Psoas muscle (tissue), 8 donors: Measurements from ENCODE around the gene MYL5. TPM values are rescaled to one million over a fixed set of nuclear protein-coding genes. Genes with fewer than 3 reads are reported as not detected.
"Not testable (repeated sequence)": the region's sequence is repeated elsewhere in the genome, so short reads cannot be mapped to it uniquely, and the experiment has no call there.

Experiments
- ATAC-seq, 4 donors: fragments of 200-7000 bp; cut with Tn5 transposase; one replicate each; pipeline ENCODE4 v1.9.1; 2020; ENCODE audit warnings: moderate library complexity in 3 of 4, mild to moderate bottlenecking in 2 of 4
- DNase-seq, 2 donors: peaks; one replicate each; pipeline ENCODE4 v3.0.0-alpha.2; 2020
- H3K27ac ChIP-seq: fragments of 200-600 bp; one replicate; pipeline ENCODE4 v1.8.0; 2022
- H3K27me3 ChIP-seq, 3 donors: fragments of 200-600 bp in 1 of 3; one replicate each; pipeline versions ENCODE4 v1.6.1 to v1.8.0; 2013 to 2022; ENCODE audit warnings: low read length in 2 of 3, mild to moderate bottlenecking in 2 of 3, moderate library complexity in 1 of 3; ENCODE audit not compliant: insufficient read depth in 3 of 3
- H3K36me3 ChIP-seq, 2 donors: fragments of 200-600 bp in 1 of 2; one replicate each; pipeline versions ENCODE4 v1.6.1 to v1.8.0; 2013 to 2022; ENCODE audit warnings: low read depth in 1 of 2, mild to moderate bottlenecking in 1 of 2, moderate library complexity in 1 of 2; ENCODE audit not compliant: insufficient read depth in 1 of 2
- H3K4me1 ChIP-seq: fragments of 200-600 bp; one replicate; pipeline ENCODE4 v1.8.0; 2022
- H3K4me3 ChIP-seq: fragments of 200-600 bp; one replicate; pipeline ENCODE4 v1.8.0; 2022; ENCODE audit warnings: mild to moderate bottlenecking
- H3K9me3 ChIP-seq: fragments of 200-600 bp; one replicate; pipeline ENCODE4 v1.8.0; 2022
- CTCF ChIP-seq: fragments of 200-600 bp; IDR thresholded peaks from one replicate; pipeline ENCODE4 v1.8.0; 2022; ENCODE audit warnings: antibody characterized with exemption
- WGBS, 3 donors: extraction: QIAGEN DNeasy Blood & Tissue Kit; methylation state at CpG; one replicate each; pipeline versions ENCODE4 v1.1.6 to v1.1.7; 2013; 5-methylcytosine and 5-hydroxymethylcytosine counted together
- intact Hi-C, 2 donors: fragments of 100-400 bp; cut with DNase I; formaldehyde crosslinking; loops; one replicate each; pipeline versions ENCODE4 v1.11.0 to v1.14.2; 2022
- polyA plus RNA-seq, 3 donors: library from polyadenylated mRNA; stranded (reverse); fragments of 200-250 nt; gene quantifications; one replicate each; pipeline ENCODE4 v1.2.3, GENCODE V29; 2013
- total RNA-seq, 4 donors: library from RNA; stranded (reverse); fragmentation: NEBNext Ultra II Directional in 2 of 4; extraction: Animal tissue kit (Norgen Biotek cat#: 25700) in 2 of 4; gene quantifications; one replicate each; pipeline versions ENCODE4 v1.2.1 to v1.2.4, GENCODE V29; 2021 to 2023
- donor health status: healthy with polysubstance abuse.
- donor health status: DM: no; HTN: no; CAD: no; lungs with moderate emphysema.
- donor health status: Bipolar disorder and iron deficiency.
- donor health status: healthy.
- donor health status: DM: yes; HTN: yes; CAD: no.
- donor health status: DM: no; HTN: no; CAD: no.
- donor health status: DM: no; HTN: no; CAD: no.
- donor health status: DM: yes; HTN: yes; CAD: no.

The MYL5 gene
- total and polyA plus RNA-seq, 7 donors = 2.0 to 11.2 (median 5.4) TPM

GRCh38 chr4:665751-666435, 8.4 kb upstream of the MYL5 start:
- Histone ChIP-seq H3K4me1 (no peaks in the 10 kb centered on the region), H3K9me3 (no peaks in the 10 kb centered on the region), H3K27me3 (peaks cover 0 to 49% (median 13%) of the 10 kb centered on the region in 3 donors), H3K27ac (no peak overlapping the region), H3K36me3 (peaks cover 0 to 5% of the 10 kb centered on the region in 2 donors), H3K4me3 (no peak overlapping the region)
- DNase-seq (peak in 1 of 2 donors; percentile 53), ATAC-seq (peak in 3 of 4 donors; percentile 12 to 21 (median 18))
- TF ChIP-seq CTCF = no peak
- WGBS, 3 donors = 15 to 43% (median 32%) methylated on average over 15 to 22 of the region's 22 CpGs
- intact Hi-C loops = no loop called here

- ATAC-seq (peak in 1 of 4 donors; percentile 12), DNase-seq (peak in 1 of 2 donors; percentile 50)
- TF ChIP-seq CTCF = no peak
- Histone ChIP-seq H3K4me3 (no peak overlapping the region), H3K27ac (no peak overlapping the region), H3K9me3 (no peaks in the 10 kb centered on the region), H3K36me3 (peaks cover 0 to 11% of the 10 kb centered on the region in 2 donors), H3K4me1 (no peaks in the 10 kb centered on the region), H3K27me3 (peaks cover 0 to 45% (median 11%) of the 10 kb centered on the region in 3 donors)
- intact Hi-C loops = no loop called here
- WGBS, 3 donors = 38 to 50% (median 39%) methylated on average over 22 of the region's 22 CpGs
These were observed 7.9 kb upstream of the MYL5 start for GRCh38 chr4:666436-666810.

- Histone ChIP-seq H3K27ac (no peak overlapping the region), H3K4me1 (no peaks in the 10 kb centered on the region), H3K9me3 (no peaks in the 10 kb centered on the region), H3K4me3 (no peak overlapping the region), H3K36me3 (peaks cover 3 to 16% of the 10 kb centered on the region in 2 donors), H3K27me3 (peaks cover 0 to 40% (median 11%) of the 10 kb centered on the region in 3 donors)
- intact Hi-C loops = no loop called here
- TF ChIP-seq CTCF = no peak
- ATAC-seq = peak in 1 of 4 donors; percentile 12
- peak; percentile 12 to 46 for DNase-seq
- WGBS, 3 donors = 54 to 63% (median 56%) methylated on average over 25 to 28 of the region's 28 CpGs
These were observed 7.4 kb upstream of the MYL5 start for GRCh38 chr4:666822-667544.

GRCh38 chr4:667545-667925, 6.8 kb upstream of the MYL5 start:
- H3K27ac ChIP-seq = no peak overlapping the region
- no peak for ATAC-seq
- no peaks in the 10 kb centered on the region for H3K4me1 ChIP-seq
- peaks cover 0 to 36% (median 10%) of the 10 kb centered on the region in 3 donors for H3K27me3 ChIP-seq
- intact Hi-C loops = no loop called here
- WGBS, 3 donors = 37 to 44% (median 43%) methylated on average over 10 of the region's 10 CpGs
- peak; percentile 3 to 17 for DNase-seq
- no peak for TF ChIP-seq CTCF
- H3K9me3 ChIP-seq = no peaks in the 10 kb centered on the region
- H3K36me3 ChIP-seq = peaks cover 7 to 22% of the 10 kb centered on the region in 2 donors
- no peak overlapping the region for H3K4me3 ChIP-seq

GRCh38 chr4:668219-668618, 6.1 kb upstream of the MYL5 start:
- H3K4me3 ChIP-seq, H3K4me1 ChIP-seq, intact Hi-C loops, ATAC-seq, H3K27ac ChIP-seq, H3K9me3 ChIP-seq: not testable (repeated sequence)
- WGBS, 3 donors = 81 to 88% (median 87%) methylated on average over 6 of the region's 6 CpGs
- Histone ChIP-seq H3K27me3 (peaks cover 0 to 32% (median 7%) of the 10 kb centered on the region in 3 donors), H3K36me3 (peaks cover 7 to 28% of the 10 kb centered on the region in 2 donors)
- peak in 1 of 2 donors; percentile 1 for DNase-seq

- WGBS, 3 donors = 91 to 96% (median 94%) methylated on average over 11 of the region's 11 CpGs
- intact Hi-C loops, H3K9me3 ChIP-seq, H3K4me3 ChIP-seq, ATAC-seq, H3K27ac ChIP-seq: not testable (repeated sequence)
- peaks cover 10% of the 10 kb centered on the region for H3K4me1 ChIP-seq
- H3K27me3 ChIP-seq = peaks cover 0 to 14% (median 5%) of the 10 kb centered on the region in 3 donors
- peaks cover 7 to 28% of the 10 kb centered on the region in 2 donors for H3K36me3 ChIP-seq
- peak in 1 of 2 donors; percentile 7 for DNase-seq
These were observed 4.4 kb upstream of the MYL5 start for GRCh38 chr4:669806-670559.
